HG02571 (cell line): ENCODE results near the gene BCR.

Source experiments
- ATAC-seq: cut with Tn5 transposase; IDR thresholded peaks from one replicate; pipeline ENCODE4 v1.9.1; 2021; ENCODE audit warnings: mild to moderate bottlenecking, moderate library complexity; ENCODE audit not compliant: unreplicated experiment

Gene BCR

DNA sequence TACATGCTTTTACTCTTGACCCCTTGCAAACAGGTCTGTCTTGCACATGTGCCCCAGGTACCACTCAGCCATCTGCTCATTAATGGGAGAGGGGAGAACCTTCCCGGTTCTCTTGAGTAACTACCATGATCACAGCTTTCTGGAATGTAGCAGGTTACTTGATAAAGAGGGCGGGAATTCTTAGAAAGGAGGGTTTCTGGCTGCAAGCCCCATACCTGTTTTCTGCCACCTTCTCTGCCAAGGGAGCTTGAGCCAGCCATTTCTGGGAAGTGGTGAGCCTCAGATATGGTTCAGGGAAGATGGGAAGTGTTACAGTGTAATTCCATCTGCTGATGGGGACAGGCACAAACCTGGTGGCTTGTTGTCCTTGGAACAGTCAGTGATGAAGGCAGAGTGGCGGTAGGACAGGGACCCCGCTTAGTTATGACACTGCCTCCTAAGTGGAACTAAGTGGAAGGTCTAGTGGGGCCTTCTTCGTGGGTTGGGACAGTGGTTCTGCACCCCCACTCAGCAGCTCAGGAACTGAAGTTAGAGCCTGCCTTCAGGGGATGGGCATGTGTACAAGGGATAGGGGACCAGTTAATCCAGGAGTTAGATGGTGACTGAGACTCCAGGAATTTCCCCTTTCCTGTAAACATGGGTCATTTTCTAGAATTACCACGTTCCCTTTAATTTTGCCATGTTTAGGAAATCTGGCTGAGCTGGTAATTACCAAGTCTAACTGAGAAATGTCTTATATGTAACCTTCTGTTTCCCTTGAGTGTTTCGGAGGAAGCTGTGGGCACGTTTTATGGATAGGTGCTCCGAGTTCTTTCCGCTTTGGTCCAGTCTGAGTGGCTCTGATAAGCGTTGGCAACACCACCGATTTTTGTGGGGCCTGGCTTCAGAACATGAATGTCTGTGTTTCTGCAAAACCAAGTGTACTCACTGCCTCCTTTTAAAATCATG lies 35.3 kb downstream of the BCR start:
- ATAC-seq: no peak

DNA sequence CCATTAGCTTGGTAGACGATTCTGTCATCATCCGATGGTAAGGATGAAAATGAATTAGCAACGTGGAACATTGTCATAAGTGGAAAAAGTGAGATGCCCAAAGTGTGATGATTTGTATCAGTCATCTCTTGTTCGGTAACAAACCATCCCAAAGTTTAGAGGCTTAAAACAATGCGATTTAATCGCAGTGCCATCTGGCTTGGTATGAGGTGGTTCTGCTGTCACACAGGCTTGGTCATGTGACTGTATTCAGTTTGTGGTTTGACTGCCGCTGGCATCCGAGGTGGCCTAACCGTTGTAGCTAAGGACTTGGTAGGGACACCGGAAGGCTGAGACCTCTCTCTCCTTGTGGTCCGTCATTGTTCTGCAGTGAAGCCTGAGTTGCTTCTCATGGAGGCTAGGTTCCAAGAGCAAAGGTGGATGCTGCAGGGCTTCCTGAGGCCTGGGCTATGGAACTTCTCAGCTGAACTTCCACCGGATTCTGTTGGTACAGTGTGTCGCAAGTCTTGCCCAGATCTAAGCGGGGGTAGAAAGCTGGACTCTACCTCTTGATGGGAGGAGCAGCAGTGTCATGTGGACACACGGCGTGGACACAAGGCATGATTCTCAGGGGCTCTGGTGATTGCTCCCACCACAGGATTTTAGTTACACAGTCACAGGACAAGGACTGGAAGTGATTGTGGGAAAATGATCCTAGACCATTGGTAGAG lies 36.3 kb downstream of the BCR start:
- ATAC-seq: no peak

DNA sequence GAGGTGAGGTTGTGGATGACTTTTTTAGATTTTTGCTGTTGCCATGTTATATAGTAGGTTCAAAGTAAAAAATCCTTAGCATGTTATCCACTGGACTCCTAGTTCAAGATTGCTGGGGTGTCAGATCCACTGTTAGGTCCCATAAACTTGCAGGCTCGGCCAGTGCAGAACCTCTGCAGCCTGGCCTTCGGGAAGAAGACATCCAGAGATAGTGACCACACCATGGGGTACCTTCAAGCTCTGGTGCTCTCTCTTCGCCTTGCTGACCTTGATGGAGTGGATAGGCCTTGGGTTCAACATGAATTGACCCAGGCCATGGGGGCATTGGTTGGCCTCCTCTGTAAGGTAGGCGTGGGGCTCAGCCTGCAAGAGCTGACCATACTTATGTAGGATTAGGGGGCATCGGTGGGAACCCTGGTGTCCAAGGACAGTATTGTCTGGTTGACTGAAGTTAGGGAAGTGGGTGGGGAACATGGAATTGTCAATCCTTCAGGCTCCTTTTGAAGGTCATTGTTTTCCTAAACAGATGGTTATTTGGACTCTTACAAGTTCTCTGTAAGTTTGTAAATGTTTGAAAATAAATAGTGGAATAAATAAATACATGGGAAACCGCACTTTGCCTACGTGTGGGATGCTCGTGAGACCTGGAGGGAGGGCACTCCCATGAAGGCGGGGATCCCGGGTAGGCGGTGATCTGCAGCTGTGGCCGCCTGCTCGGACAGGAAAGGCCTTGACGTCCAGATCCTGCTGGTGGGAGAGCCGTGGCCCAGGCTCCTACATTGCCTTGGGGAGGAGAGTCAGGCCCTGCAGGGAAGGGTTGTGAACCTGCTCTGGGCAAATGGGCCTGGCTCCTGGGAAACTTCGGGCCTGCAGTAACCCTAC lies 37.1 kb downstream of the BCR start:
- ATAC-seq: no peak

DNA sequence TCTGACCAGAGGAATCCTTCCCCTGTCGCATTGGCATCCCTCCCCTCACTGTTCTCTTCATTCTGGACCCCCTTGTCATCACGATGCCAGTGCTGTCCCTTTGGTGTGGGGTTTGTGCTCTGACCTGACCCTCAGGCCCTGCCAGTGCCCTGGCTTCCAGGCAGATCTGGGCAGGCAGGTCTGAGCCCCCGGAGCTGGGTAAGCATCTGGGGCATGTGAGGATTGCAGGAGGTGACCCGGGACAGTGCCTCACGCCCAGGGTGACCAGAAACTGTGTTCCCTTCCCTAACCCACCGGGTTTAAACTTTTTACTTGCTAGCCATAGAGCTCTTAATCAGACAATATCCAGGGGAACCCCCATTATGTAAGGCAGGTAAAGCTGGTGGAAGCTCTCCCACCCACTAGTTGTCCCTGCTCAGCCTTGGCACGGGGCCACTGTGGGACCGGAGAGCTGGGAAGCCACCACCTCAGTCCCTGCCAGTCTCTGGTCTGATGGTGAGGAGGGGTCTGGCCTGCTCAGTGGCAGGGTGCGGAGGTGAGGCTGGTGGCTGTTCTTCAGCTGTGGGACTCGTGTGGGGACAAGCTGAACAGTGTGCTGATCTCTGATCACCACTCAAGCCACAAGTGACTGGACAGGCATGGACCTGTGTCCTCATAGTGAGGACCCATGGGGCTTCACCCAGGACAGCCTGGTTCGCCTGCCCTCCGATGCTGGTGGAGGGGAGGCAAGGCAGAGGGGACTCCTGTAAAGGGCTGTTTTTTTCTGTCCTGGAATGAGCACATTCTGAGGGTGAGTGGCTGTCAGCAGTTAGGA lies 38.0 kb downstream of the BCR start:
- ATAC-seq: no peak

DNA sequence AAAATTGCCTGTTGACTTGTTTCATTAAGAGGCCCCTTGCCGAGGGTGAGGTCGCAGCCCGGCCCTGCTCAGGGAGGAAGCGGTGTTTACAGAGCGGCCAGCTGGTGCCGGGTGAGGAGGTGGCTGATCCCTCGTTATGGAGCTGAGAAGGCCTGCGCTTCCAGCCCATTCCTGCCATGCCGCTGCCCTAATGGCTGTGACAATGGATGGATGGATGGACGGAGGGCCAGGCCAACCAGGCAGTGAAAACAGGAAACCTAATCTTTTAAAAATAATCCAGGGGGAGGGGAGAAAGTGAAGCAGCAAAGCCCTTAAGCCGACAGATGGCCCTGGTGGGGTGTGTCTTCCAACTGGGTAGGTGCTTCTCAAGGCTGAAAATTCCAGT lies 38.5 kb downstream of the BCR start:
- no peak for ATAC-seq

DNA sequence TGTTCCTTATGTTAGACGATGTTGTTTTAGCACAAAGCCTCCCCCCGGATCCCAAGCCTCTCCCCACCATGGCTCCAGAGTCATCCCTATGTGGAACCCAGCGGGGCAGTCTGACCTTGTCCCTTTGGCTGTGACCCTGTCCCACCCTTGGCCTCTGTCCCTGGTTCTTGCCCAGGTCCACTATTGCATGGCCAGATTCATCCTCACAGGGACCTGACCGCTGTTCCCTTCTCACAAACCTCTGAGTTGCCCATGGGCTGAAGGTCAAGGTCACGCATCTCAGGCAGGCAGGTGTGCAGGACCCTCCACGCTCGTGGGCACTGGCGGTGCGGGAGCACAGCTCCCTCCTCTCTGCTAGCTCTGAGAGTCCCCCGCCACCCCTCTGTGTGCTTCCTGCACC lies 39.0 kb downstream of the BCR start:
- ATAC-seq: no peak

DNA sequence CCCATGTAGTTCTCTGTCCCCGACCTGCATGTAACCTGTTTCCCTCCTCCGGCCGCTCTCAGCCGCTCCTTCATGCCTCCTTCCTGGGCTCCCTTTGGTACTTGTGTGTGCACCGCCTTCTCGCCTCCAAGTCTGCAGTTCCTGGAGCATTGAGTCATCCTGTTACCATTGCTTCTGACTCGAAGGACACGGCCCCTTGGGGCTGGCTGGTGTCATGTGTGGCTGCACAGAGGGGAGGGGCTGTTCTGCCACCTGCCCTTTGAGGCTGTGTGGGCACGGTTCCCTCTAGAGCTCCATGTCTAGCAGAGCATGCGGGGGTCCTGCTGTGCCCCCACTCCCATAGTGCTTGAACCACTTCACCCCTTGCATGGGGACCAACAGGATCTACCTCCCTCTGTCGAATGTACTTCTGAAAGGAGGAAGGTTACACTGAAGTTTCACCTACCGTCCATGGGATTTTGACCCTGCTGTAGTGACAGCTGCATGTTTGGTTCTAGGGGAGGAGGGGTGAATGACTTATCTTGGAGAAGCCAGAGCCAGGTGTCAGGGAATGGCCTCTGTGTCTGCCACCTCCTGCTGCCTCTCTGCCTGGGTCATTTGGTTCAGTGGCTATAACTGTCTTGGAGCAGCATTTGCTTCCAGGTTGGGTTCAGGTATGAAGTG lies 39.6 kb downstream of the BCR start:
- no peak for ATAC-seq

DNA sequence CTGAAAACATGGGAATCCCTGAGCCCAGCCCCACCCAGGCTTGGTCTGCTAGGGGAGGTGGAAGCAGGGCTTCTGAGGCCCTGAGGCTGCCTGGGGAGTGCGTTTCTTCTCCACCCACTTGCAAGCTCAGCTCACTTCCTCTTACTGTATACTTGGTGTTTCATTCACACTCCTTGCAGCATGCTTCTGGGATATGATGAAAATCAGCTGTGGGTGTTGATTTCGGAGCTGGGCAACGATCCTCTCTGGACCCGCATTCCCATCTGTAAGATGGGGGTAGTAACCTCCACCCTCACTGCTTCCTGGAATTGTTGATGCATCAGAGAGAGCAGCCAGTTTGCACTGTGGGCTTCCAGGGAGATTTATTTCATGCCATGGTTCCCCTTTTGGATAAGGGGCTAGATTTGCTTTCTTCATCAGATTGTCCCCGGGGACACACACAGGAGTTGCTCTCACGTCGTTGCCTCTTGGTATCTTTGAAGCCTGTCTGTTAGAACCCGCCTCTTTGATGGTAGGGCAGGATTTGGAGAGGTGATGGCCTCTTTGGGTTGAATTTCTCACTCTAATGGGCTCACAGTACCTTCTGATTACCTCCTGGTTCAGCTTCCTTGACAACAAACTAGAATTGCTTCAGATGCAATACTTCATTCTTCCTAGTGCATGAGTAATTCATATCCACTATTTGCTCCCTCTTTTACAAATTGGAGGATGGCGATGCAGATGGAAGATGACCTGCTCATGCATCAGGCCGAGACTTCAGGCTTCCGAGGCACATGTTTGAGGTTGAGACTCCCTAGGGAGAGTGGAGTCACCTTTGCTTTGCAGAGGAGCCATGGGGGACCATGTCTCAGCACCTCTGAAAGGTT lies 40.4 kb downstream of the BCR start:
- ATAC-seq: no peak

DNA sequence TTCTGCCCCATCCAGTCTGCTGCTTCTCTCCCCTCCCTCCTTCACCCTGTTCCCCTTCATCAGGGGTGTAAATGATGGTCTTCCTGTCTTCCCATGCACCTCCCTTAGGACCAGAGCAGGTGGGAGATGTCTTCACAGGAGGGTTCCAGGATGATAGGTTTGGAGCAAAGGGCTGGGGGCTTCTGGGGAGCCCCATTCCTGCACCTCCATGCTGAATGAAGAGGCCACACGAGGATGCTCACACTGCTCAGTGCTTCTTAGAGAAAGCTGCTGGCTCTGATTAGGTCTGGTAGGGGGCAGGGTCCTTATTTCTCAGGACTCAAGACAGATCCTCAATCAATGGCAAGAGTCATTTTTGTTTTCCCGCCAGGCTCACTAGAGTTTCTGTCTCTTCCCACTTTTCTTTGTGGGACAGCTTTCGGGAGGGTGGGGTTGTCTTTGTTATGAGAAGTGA lies 41.1 kb downstream of the BCR start:
- no peak for ATAC-seq

DNA sequence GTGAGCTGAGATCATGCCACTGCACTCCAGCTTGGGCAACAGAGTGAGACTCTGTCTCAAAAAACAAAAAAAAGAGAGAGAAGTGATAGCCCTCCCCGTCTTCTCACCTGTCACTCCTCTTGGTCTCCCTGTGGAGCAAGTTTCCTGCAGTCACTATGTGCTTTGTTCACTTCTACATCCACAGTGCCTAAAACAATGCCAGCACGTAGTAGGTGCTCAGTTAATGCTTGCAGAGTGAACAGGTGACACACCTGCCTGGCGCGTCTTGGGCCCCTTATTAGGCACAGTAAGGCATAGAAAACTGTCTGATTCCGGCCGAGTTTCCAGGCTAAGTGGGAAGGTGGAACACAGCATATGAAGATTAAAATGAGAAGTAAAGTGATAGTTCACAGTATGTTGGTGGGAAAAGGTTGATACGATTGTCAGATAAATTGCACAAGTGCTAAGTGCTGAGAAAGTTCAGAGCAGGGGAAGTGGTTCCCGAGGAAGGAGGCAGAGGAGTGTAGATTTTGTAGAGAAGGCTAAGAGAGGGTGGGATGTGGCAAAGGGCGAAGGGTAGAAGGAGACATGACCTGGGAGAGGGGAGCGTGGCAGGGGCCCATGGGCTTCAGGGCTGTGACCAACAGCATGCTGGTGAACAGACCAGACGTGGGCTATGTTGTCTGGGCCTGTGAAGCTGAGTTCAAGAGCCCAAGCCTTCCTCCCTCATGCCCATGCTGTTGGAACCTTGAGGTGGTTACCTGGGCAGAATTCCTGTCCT lies 41.9 kb downstream of the BCR start:
- ATAC-seq: no peak

DNA sequence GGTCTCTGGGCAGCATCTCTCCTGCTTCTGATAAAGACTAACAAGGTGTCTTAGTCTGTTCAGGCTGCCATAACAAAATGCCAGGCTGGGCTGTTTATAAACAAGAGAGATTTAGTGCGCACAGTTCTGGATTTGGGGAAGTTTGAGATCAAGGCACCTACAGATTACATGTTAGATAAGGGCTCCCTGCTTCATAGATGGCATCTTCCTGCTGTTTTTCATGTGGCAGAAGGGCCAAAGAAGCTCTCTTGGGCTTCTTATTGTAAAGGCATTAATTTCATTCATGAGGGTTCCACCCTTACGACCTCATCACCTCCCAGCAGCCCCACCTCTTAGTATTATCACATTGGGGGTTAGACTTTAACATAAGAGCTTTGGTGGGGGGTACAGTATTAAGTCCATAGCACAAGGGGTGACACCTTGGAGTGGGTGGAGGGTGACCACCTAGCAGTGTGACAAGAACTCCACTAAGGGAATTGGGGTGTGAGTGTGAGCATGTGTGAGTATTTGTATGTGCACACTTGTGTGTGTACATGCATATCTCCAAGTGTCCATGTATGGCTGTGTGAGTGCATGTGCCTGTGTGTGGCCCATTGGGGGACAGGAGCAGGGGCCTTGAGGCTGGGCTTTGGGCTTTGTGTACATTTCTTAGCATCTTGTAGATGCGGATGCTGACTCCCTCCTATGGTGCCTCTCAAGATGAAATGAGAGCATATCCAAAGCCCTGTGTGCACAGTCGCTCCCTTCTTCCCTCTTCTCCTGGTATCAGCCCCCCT lies 42.7 kb downstream of the BCR start:
- no peak for ATAC-seq

DNA sequence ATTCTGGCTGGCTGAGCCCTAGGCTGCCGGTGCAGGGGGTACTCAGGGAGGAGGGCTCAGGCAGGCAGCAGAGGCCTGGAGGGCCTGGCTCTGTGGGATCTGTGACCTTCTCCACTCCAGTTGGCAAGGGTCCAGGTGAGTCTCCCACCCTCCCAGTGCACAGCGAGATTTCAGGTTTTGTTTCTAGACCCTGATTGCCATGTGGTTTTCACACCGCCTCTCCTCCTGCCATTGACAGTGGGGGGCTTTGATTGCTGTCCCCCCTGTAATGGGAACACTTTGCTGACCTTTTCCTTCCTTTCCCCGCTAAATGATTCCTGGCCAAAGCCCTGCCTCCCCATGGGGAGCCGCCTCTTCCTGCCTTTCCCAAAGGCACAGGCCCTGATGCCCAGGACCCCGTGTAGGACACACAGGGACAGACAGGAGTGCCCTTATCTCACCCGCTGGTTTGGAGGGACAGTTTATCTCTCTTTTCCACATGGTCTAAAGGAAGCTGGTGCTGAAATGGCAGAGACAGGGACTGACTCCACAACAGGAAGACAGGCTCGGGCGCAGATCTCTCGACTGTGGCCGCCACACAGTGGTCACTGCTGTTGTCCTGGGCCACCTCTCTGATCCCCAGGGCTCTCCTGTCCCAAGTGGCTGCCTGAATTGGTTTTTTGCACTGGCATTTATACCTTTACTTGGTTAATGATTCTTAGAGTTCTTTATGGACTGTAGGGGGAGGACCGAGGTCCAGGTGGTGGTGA lies 43.4 kb downstream of the BCR start:
- ATAC-seq: no peak

DNA sequence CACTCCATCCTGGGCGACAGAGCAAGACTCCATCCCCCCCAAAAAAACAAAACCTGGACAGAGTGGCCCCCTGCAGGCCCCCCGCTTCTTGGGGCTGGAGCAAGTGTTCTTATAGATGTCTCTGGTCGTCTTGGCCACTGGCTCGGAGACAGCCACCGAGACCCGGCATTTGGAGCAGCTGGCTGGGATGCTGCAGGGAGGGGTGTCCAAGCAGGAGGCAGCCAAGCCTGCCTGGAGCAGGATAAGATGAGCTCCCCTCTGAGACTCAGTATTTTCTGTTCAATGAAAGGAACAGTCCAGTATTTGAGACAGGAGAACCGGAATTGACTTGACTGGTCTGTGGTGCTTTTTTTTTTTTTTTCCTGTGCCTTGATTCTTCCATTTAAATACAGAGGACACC lies 44.5 kb downstream of the BCR start:
- ATAC-seq: no peak

DNA sequence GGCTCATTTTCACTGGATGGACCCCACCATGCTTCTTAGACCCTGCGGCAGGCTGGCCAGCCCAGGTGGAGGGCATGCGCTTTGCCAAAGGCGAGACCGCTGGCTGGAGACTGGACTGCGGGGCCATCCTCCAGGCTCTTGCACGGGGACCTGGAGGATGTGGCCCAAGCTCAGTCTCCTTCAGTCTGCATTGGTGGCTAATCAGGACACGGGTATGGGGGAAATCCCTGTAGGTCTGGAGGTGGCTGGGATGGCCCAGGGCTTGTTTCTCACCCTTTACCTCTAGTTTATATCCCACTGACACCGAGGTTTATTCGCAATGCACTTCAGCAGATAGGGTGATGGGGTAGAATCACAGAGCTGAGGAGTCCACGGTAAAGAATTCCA lies 45.0 kb downstream of the BCR start:
- ATAC-seq: no peak

DNA sequence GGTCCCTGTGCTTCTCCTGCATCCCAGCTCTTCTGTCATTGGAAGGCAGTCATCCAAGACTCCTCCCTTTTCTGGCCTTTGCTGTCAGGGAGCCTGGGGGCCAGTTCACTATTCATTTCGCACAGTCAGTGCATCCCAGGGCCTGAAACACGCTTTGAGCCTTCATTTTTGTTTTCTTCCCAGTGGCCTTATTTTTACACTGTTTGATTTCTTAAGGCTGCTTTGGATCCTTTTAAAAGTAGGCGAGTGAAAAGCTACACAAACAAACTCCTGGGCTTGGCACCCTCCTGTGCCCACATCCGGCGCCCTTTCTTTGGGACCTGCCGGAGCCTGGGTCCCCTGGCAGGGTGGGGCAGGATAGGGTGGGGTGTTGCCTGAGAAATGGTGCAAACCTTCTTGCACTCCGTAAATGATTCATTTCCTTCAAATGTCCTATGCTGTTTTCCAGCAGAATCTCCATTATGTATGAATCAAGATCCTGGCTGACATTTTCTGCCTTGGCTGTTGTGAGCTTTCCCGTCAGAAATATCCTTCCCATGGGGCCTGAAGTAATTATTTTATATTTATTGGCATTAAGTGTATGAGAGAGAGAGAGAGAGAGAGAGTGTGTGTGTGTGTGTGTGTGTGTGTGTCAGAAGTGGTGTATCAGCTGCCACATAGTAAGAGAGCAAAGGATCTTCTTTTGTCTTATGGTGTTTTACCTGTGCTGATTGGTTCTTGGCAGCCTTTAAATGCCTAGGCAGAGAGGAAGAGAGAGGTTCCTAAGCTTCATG lies 45.6 kb downstream of the BCR start:
- no peak for ATAC-seq

DNA sequence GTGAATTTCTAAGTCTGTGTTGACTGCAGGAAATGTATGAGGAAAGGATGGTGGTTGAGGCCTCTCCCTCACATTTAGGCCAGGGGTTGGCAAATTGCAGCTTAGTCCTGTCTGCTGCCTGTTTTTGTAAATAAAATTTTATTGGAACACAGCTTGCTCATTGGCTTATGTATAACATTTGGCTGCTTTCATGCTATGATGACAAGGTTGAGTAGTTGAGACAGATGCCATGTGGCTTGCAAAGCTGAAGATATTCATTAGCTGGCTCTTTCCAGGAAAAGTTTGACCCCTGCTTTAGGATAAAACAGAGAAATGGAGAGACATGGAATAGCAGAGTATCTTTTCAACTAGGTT lies 46.2 kb downstream of the BCR start:
- no peak for ATAC-seq
